Bone marrow (tissue), 2 donors: ENCODE data around the gene CPT2.
A peak's percentile ranks its signal among the peaks of the same experiment; 100 is the strongest.

Experiments used
- DNase-seq, 2 donors: peaks; one replicate each; lab custom pipeline; 2025; lab: John Stamatoyannopoulos, UW

The CPT2 gene

DNA sequence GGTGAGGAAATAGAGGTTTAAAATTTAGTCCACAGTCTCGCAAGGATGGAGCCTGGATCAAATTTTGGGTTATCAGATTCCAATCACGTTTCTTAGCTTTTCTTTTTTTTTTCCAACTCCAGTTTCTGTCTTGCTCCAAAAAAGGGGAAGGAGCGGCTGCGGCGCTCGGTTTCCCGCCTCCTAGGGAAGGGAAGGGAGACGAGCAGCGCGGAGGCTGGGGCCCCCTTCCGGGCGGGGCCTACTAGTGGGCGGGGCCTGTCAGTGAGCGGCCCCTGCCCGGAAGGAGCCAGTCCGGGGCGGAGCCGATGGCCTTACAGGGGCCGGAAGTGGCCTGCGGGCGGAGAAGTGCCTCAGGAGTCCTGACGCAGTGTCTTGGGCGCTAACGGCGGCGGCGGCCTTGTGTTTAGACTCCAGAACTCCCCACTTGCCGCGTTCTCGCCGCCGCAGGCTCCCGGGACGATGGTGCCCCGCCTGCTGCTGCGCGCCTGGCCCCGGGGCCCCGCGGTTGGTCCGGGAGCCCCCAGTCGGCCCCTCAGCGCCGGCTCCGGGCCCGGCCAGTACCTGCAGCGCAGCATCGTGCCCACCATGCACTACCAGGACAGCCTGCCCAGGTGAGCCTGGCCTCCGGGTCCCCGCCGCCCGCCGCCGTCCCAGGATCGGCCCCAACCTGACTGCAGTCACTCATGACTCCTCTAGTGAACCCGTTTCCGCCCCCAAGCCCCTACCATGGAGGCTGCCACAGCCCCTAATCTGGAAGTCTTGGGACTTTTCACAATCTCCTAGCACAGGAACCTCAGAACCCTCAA is at the start of gene CPT2:
Gene CPT2, plus strand, starts transcription at position 340 of the 806 bp plus-strand sequence. Its CDS starts 120 bp downstream, at position 460.
- peak; percentile 60 to 85 for DNase-seq

GRCh38 chr1:53147174-53147573 is 49.5 kb upstream of the CPT2 start:
- DNase-seq, result no peak

DNA sequence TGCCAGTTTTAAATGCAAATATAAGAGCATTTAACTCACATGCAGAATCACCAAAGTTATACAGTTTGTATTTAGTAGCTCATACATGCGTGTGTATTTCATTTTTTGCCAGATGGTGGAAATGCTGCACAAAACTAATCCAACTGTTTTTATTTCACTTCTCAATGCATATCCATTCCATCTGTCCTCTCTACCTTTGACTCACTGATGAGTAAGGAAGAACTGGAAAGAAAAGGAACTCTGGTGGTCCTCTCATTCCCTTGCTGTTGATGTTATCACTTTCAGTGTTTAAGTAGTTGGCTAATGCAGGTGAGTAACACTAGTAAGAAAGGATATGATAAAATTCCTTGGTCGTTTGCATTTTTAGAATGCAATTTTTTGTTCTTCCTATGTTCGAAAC is 48.5 kb upstream of the CPT2 start:
- no peak for DNase-seq

- no peak for DNase-seq
Observed at GRCh38 chr1:53153752-53154151, 42.9 kb upstream of the CPT2 start.

- no peak for DNase-seq
Observed at GRCh38 chr1:53154859-53155438, 41.7 kb upstream of the CPT2 start.

- DNase-seq, result no peak
Observed at GRCh38 chr1:53155534-53155933, 41.1 kb upstream of the CPT2 start.

GRCh38 chr1:53155945-53156344 is 40.7 kb upstream of the CPT2 start:
- DNase-seq, result no peak

DNA sequence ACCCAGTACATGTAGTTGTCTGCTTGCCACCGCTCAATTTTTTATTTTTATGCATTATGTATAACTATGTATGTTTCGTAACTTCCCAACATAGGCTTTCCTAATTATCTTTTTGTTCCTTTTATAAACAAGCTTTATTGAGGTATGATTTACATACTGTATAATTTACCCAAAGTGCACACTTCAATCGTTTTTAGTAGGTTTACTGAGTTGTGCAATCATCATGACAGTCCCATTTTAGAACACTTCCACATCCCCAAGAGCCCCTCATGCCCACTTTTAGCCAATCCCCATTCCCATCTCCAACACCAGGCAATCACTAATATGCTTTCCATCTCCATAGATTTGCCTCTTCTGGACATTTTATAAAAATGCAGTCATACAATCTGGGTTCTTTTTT is 39.8 kb upstream of the CPT2 start:
- DNase-seq, result no peak

- no peak for DNase-seq
Observed at GRCh38 chr1:53158900-53159299, 37.7 kb upstream of the CPT2 start.

GRCh38 chr1:53160924-53161378 is 35.7 kb upstream of the CPT2 start:
- no peak for DNase-seq

DNA sequence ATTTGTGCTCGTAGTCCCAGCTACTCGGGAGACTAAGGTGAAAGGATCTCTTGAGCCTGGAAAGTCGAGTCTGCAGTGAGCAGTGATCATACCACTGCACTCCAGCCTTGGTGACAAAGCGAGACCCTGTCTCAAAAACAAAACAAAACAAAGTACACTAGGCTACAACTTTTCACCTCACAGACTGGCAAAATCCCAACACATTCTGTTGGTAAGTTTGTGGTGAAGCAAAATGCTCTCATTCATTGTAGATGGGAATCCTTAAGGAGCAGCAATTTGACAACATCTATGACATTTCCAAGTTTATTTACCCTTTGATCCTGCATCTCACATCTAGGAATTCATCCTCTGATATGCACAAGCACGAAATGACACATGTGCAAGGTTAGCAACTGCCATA is 34.0 kb upstream of the CPT2 start:
- no peak for DNase-seq

DNA sequence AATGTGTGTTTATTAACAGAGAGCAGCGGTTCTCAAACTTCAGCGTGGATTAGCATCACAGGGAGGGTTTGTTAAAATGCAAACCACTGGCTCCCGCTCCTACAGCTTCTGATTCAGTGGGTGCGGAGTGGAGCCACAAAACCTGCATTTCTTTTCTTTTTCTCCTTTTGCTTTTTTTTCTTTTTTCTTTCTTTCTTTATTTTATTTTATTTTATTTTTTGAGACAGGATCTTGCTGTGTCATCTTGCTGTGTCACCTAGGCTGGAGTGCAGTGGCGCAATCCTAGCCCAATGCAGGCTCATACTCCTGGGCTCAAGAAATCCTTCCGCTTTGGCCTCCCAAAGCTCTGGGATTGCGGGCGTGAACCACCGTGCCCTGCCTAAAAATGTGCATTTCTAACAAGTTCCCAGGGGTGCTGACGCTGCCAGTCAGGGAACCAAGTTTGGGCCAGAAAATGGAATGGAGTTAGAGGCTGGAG is 33.3 kb upstream of the CPT2 start:
- no peak for DNase-seq

GRCh38 chr1:53165408-53165961 is 31.1 kb upstream of the CPT2 start:
- no peak for DNase-seq

GRCh38 chr1:53166366-53166765 is 30.3 kb upstream of the CPT2 start:
- DNase-seq, result no peak

DNA sequence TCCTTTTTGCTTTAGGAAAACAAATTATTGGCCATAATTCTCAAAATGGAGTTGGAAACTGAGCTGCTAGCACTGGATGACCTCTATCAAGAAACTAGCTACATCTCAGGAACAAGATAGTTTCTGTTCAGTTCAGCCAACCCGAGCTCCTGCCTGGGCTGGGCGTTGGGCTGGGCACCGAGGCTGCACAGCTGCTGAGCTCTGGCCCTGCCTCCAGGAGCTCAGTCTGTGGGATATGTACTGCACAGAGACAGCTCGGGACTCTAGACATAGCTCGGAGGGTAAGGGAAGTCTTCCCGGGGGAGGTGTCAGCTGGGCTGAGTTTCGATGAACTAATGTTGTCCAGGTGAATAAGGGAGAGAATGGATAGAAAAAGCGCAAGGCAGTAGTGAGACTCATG is 29.7 kb upstream of the CPT2 start:
- no peak for DNase-seq

DNA sequence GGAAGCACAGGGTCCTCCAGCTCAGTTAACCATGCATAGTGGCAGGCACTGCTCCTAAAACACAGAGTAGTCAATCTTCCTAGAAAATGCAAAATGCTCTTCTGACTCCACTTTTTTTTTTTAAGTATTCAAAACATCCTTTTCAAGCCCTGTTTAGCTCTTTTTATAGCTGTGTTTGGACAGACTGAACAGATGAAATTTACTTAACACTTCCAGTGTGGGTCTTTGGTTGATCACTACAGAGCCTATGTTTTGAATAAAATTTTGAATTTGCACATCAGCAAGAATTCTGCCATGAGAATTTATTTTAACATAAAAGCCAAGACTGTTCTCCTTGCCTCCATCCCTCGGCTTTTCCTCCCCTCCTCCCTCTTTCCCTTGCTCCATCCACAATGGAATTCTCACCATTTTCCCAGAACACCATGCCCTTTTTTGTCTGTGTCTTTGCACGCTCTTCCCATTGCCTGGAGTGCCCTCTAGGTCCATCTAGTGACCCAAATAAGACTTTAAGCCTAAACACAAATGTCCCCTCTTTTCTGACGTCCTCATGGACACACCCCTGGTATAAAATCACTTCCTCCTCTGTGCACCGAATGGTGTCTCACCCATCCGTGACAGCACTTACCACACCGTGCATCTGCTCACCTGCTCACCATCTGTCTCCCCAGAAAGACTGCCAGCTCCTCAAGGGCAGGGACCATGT is 24.0 kb upstream of the CPT2 start:
- no peak for DNase-seq

GRCh38 chr1:53174971-53175913 is 21.4 kb upstream of the CPT2 start:
- DNase-seq, result no peak

DNA sequence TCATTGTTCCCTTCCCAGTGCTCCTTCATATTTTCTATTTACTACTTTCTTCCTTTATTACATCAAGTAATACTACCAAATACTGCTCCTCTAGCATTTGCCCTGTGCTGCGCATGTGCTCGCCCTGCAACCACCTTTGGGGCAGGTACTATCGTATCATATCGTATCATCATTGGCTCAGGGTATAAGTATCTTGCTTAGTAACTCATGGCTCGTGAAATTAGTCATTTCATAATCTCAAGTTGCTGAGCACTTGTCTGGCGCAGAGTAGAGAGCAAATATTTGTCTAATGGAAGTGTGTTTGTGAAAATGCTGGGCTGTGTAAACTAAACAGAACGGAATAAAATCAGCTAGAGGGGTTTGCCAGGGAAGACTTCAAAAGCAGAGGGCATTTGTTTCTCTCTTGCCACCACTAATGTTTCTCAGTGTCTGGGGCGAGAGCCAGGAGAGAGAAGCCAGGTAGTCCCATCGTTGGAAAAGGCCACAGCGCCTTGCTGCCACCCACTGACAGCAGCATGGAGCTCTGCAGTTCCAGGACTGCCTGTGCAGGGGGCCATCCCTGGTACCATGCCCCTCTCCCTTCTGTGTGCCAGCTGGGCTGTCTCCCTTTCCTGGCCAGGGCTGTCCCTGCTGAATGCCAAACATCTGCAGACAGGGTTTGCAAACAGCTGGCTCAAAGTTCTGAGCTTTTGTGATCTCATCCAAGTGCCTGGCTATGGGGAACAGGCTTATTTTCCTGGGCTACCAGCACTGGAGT is 20.0 kb upstream of the CPT2 start:
- DNase-seq, result no peak

DNA sequence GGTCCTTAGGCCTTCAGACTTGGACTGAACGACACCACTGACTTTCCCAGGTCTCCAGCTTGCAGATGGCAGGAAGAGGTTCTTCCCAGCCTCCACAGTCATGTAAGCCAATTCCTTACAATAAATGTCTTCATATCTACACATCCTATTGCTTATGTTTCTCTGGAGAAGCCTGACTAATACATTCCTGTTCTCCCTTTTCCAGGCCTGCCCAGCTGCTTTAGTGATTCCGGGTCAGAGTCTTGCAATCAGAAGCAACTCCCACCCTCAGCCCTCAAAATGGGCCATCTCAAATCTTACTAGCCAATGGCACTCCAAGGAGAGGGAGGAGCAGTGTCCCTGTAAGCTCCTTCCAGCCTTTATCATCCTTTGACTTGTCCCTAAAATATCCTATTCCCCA is 16.4 kb upstream of the CPT2 start:
- DNase-seq, result no peak

GRCh38 chr1:53180951-53181350 is 15.7 kb upstream of the CPT2 start:
- no peak for DNase-seq

DNA sequence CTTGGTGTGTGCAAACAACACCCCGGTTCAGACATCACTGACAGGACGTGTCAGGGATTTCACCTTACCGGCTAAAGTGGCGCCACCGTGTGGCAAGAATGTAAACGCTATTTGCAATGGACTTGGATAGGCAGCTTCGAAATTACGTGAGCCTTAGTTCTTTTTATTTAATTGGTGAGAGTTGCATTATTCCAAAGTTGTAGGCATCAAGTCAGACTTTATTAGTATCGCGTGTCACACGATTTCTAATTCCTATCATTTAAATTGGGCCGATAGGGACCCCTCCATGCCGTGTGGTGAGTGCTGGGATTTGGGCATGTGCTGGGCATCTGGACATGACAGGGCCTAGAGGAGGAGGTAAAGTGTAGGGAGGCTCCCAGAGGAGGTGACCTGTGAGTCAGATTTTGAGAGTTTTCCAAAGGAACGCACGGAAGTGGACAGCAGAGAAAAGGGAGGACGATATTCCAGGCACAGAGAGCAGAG is 14.5 kb upstream of the CPT2 start:
- peak; percentile 20 to 29 for DNase-seq
